SH-SY5Y (cell line): Measurements from ENCODE around the gene EMX1.

ENCODE experiments used
- GATA2 ChIP-seq: IDR thresholded peaks from 2 replicates; pipeline ENCODE4 v1.6.1; 2011; ENCODE audit warnings: mild to moderate bottlenecking, low read depth, low read length
- GATA3 ChIP-seq: IDR thresholded peaks from 2 replicates; pipeline ENCODE4 v1.6.1; 2011; ENCODE audit warnings: low read depth, mild to moderate bottlenecking, low read length, moderate library complexity

The EMX1 gene

DNA sequence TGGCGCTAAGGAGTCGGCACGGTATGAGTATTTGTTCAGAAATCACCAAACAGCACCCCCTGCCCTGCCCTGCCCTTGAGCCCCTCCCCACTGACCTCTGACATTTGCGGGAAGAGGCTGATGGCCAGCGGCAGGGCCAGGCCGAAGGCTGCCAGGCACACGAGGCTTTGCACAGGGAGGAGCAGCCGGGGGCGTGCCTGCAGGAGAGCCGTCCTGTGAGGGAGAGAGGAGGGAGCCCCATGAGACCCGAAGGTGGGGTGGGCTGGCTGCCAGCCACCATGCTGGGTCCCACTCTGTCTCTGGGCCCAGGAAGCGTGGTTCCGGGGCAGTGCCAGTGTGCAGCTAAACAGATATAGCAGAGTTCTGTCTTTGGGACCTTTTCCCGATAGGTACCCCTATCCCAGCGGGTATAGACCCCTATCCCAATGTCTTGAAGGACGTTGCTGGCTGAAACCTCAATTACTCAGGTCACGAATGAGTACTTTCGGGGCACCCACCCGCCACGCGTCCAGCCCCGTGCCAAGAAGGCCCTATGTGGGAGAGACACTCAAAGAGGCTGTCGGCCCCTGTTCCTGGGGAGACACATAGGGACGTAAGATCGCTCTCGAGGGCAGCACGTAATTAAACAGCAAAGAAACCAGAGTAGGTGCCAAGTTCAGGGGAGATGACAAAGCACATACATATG lies 43.9 kb downstream of the EMX1 start:
- TF ChIP-seq GATA3 (no peak), GATA2 (no peak)

DNA sequence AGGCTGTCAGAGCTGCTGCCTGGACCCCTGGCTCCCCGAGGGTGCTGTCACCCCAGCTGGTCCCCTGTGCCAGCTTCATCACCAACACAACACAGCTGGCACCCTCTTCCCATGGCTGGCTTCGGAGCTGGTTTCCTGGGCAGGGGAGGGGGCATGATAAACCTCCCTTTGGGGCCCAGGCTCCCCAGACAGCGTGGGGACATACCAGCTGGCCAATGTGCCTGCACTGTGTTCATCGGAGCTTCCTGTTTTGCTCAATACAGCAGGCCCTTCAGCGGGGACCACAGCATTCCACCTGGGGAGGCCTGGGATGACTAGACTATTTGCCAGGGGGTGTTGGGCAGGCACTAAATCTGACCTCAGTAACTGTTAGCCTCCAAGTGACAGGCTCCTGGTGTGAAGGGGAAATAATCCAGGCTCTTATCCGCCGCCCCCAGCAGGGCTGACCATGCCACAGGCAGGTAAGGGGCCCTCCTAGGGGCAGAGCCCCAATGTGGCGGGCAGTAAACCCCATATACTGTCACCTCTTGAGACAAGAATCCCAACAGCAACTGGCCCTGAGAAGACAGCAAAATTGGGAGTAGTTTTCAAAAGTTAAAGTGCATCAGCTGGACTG lies 44.6 kb downstream of the EMX1 start:
- TF ChIP-seq GATA2 (no peak), GATA3 (no peak)

DNA sequence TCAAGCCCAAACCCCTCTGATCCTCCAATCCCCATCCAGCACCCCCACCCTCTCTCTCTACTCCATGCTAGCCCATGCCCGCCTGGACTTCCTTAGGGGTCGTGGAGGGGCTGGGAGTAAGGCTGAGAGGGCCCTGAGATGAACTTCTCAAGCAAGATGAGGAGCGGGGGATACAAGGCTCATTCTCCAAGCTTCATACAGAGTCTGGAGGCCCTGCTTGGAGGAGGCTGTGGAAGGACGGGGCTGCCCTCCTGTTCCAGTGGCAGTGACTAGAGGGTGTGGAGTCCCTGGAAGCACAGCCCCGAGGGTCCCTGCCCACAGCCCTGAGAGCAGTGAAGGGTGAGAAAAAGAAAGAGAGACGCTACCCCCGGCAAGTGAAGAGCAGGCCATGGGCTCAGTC lies 45.6 kb downstream of the EMX1 start:
- TF ChIP-seq GATA2 = no peak

DNA sequence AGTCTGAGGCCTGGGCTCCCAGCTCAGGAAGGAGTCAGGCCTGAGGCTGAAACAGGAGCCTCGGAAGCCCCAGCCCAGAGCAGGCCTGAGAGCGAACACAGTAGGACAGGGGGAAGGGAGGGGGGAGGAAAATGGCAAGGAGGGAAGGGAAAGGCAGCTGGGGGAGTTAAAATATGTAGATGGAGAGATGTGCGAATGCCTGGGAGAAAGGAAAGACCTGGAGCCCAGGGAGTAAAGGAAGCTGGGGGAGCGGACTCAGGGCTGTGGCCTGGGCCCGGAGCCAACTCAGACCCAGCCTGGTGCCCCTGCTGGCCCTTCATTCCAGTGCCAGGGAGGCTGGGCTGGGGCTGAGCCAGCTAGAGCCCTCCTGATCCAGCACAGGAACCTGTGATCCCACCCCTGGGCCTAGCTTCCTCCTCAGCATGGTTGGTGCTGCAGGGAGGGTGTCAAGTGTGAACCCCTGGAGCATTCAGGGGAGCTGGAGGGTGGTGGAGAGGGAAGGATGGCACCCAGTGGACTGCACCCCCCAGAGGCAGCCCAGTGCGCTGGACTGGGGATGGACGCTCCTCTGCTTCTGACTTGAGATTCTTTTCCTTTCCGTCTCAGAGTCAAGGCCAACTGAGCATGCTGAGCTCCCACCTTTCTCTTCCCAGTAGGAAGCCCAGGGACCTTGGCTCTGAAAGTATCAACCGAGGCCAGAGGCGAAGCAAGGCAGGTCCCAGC lies 46.3 kb downstream of the EMX1 start:
- TF ChIP-seq GATA3 (no peak), GATA2 (peak; percentile 34; the same call in 1 of the 2 replicates)

DNA sequence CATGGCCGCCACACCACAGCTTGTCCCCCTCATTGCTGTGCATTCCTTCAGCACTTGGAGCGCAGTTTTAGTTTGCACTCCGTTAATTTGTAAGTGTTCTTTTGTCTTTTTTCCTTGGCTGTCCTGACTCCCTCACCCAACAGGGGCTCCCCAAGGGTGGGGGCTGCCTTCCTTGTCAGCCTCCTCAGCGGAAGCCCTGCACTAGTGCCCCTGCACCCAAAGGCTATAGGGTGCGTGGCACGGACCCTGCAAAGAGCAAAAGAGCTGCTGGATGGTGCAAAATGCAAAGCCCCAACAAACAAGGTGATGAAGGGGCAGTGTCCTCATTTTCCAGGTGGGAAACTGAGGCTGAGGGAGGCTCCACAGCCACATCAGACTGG lies 46.8 kb downstream of the EMX1 start:
- no peak for TF ChIP-seq GATA2
- TF ChIP-seq GATA3 = no peak

DNA sequence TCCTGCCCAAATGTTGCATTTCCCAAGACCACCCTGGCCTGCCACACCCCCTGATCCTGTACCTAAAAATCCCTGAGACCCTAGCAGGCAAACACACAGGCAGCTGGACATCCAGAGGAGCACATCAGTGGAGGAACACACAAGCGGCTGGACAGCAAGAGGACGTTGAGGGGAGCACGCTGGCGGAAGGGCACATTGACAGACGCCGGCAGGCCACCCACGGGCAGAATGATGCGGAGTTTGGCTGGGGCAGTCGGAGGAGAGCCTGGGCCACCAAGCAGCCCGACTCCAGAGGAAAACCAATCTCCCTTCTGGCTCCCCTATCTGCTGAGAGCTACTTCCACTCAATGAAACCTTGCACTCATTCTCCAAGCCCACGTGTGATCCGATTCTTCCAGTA lies 47.7 kb downstream of the EMX1 start:
- TF ChIP-seq GATA2 = no peak
- no peak for TF ChIP-seq GATA3

DNA sequence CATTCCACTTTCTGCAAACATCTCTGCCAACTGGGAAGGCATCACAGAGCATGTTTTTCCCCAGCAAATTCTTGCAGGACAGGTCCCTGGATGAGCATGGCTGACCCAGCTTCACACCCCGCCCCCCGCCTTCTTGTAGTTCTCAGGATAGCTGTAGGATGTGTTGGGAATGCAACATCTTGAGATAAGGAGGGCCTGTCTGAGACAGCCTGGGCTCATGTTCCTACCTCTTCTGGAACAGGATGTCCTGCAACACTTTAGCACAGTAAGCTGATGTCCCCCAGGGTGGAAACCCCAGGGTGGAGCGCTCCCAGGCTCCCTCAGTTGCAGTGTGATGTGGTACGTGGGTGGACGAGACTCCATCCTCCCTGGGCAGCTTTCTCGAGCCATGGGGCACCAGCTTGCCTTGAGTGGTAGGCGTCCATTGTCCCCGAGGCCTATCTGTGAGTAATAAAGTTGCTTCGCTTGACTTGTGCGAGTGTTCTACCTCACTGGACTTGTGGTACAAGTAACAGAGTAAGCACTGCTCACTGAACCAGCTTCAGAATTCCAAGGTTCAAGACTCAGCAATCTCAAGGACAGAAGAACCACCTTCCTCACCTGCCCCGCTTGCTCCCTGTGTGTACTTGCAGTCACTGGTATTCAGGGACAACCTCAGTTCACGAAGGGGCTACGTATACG lies 48.6 kb downstream of the EMX1 start:
- no peak for TF ChIP-seq GATA2
- TF ChIP-seq GATA3 = no peak

DNA sequence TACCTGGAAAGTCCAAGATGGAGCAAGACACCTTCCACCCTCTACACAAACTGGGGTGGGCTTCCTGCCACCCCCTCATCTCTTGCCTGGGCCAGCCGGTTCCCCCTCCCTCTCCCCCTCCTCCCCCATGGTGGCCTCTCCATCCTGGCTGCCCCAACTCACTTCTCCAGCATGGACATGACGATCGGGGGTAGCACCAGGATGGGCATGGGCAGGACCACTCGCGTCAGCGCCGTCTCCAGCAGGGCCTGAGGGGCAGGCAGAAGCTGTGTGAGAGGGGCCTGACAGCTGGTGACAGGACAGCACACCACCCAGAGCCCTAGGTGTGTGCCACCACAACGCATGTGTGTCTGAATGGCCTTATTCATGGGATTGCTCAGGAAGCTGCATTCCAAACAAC lies 51.0 kb downstream of the EMX1 start:
- TF ChIP-seq GATA2 (no peak), GATA3 (no peak)

DNA sequence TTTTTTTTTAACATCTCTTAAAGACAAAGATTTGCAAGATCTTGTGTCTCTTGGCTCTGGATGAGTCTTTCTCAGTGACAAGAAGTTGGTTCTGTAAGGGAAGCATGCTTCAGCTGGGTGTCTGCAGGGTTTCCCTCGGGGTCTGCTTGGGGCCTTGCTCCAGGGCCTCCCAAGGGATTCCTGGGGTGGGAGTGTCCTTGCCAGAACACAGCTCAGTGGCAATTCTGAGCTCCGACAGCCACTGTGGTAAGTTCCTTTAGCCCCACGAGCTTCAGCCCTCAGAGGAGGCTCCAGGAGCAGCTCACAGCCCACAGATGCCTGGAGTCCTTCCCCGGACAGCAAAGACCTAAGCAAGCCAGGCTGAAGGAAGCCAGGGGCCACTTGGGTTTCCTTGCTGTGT lies 52.4 kb downstream of the EMX1 start:
- TF ChIP-seq GATA2 = no peak
- TF ChIP-seq GATA3 = no peak

DNA sequence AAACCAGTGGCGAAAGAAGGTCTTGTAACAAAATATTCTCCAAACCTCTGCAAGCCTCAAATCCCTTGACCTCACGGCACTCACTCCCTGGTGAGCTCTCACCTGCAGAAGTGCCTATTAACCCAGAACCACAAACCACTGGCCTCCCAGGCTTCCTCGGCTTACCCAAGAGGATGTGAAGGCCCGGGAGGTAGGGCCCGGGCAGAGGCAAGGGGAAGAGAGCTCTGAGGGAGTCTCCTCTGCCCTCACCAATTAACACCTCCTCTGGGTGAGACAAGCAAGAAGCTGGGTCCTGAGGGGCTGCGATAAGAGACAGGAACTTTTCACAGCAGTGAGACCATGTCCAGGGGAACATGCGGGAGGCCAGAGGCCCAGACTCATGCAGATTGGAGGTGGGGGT lies 53.7 kb downstream of the EMX1 start:
- TF ChIP-seq GATA3 = no peak
- no peak for TF ChIP-seq GATA2

DNA sequence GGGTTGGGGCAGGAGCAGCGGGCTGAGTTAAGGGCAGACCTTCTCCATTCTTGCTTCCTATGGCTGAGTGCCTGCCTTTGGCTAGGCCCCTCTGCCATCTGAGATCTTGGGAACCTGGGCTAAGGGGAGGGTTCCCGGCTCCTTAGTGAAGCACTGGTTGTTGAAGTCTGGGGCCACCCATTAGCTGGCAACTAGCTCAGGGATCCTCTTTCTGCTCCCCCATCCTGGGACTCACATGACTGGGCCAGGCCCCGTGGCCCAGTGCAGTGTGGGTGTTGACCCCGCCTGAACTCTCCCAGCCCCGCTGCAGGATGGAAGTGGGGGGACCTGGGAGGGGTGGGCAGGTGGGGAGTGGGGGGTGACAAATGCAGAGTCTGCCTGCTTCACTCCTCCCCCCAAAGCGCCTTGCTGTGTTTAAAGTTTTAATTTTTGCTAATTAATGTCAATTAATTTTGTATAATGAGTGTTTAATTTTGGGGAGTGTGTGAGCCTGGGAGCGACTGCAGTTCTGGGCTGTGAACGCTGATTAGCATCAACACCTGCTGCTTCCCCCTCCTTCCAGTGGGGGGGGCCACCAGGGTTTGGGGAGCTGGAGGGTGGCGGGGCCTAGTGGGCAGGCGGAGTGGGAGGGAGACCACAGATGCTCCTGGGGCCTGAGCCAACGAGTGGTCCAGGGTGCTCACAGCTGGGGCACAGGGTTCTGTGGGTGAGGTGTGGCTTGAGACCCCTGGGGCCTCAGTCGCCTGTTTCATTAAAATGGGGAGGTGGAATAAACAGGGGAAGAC lies 55.2 kb downstream of the EMX1 start:
- TF ChIP-seq GATA2 = no peak
- TF ChIP-seq GATA3 = no peak

DNA sequence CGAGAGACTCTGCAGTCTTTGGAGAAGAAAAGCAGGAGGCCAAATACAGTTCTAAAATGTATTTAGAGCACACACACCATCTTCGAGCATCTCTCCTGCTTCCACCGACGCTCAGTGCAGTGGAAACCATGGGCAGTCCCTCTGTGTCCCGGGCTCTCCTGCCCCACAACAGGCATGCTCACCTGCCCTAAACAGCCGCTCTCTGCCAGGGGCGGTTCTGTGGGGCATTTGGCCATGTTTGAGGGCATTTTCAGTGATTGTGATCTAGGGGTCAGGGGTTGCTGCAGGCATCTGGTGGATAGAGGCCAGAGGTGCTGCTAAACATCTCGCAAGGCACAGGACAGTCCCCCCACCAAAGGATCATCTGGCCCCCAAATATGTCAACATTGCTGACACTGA lies 55.8 kb downstream of the EMX1 start:
- TF ChIP-seq GATA2 (peak; percentile 35; the same call in 1 of the 2 replicates), GATA3 (no peak)

DNA sequence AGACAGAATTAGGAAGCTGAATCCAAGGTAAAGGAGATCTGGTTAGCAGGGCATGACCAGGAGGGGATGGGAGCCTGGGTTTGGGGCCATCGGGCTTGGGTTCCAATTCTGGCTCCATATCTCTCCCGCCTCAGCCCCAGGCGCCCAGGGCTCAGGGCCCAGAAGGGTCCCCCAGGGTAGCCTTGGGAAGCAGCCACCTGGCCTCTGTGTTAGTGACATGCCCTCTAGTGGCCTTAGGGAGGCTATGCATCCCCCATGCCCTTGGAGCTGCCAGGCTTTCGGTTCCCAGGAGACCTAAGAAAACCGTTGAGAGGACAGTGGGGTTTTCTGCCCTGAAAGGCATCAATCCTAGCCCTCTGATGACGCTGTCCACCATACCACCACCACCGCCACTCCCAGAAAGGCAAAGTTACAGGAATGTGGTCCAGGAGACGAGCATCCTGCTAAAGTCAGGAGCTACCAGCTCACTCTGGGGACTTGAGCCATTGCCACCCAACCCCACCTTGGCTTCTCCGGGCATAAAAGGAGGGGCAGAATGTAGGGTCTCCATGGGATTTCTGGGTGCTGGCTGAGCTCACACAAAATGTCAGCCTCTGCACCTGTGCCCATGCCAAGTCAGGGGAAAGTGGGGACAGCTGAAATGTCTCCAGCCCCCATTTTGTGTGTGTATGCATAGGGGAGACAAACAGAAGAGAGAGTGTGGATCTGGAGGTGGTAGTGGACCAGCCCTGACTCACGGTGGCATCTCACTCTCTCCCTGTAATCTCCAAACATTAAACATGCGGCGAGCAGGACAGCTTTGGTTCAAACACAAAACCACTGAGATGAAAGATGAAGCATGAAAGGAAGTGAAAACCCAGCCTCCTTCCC lies 56.5 kb downstream of the EMX1 start:
- TF ChIP-seq GATA2 (no peak), GATA3 (no peak)

DNA sequence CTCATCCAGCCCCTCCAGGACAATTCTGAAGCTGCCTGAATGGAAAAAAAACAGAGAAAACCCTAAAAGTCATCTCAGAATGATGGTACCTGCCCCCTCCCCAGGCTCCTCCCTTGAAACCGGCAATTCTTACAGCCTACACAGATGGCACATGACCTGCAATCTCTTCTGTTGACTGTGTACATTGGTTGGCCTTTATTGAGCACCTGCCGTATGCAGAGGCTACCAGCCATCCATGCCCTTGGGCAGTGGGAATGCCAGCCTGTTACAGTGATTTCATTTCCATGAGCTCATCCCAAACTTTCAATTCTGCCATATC lies 57.1 kb downstream of the EMX1 start:
- TF ChIP-seq GATA3 = no peak
- TF ChIP-seq GATA2 = no peak
